ENCODE results near the gene MYLIP. TPM values are rescaled to one million over a fixed set of nuclear protein-coding genes. Genes with fewer than 3 reads are reported as not detected.

MYLIP gene
- total and polyA plus RNA-seq, 2 of the 13 experiments (the other 11 are each of a cell fraction or from before 2014, with no cell fraction given): 3.4 to 10.8 TPM

GRCh38 chr6:16150098-16150497 is 21.2 kb downstream of the MYLIP start:
- ChIA-PET POLR2A (interaction anchor here (1.5 kb wide), 1 partner anchor 20 kb away, joined by 5 read pairs; no protein-coding TSS in a partner anchor), CTCF (ENCODE audit: low intra/inter-chr PET ratio, low total read pairs) (no interaction called here)
- H3K9me3 ChIP-seq (ENCODE audit: low read length): no peaks in the 10 kb centered on the region
- intact Hi-C loops (cut with micrococcal nuclease; ENCODE audit: unreplicated experiment): no loop called here
- no peak for DNase-seq (ENCODE audit: low spot score)
- H3K4me1 ChIP-seq (ENCODE audit: insufficient read depth, low read length): no peaks in the 10 kb centered on the region
- no peaks in the 10 kb centered on the region for H3K27me3 ChIP-seq (ENCODE audit: control insufficient read depth in 1 of 2, insufficient read depth in 2 of 2, low read length in 2 of 2)
- H3K79me2 ChIP-seq (ENCODE audit: insufficient read depth, low read length): no peaks in the 10 kb centered on the region
- WGBS (ENCODE audit: low lambda C conversion rate): 85% methylated on average over 7 of the region's 7 CpGs
- no peak overlapping the region for H3K27ac ChIP-seq (ENCODE audit: extremely low read length, insufficient read depth, low read length)
- no peak overlapping the region for H3K4me3 ChIP-seq (replicated peaks in 1 of 3; ENCODE audit: insufficient read depth in 1 of 3, low read depth in 2 of 3, low read length in 3 of 3)
- no peak overlapping the region for H3K9ac ChIP-seq (ENCODE audit: insufficient read depth, low read depth, low read length)
- no peaks in the 10 kb centered on the region for H4K20me1 ChIP-seq (ENCODE audit: insufficient read depth, low read length)
- peak; percentile 25; the same call in 2 of the 3 replicates for ATAC-seq
- H2AFZ ChIP-seq (ENCODE audit: low read length): no peak overlapping the region
- no peak overlapping the region for H3K4me2 ChIP-seq (ENCODE audit: low read depth, low read length)
- TF ChIP-seq SP2 (CRISPR knock-in tag; IDR thresholded peaks at IDR 0.05) (no peak), ZNF720 (CRISPR knock-in tag; IDR thresholded peaks at IDR 0.05) (no peak), CENPBD1 (CRISPR knock-in tag; IDR thresholded peaks at IDR 0.05; ENCODE audit: borderline replicate concordance, low read depth) (no peak), SNAPC2 (CRISPR knock-in tag; IDR thresholded peaks at IDR 0.05) (no peak), ZNF280D (CRISPR knock-in tag; IDR thresholded peaks at IDR 0.05) (no peak), PHF8 (CRISPR knock-in tag; IDR thresholded peaks at IDR 0.05) (no peak), IRX3 (CRISPR knock-in tag; IDR thresholded peaks at IDR 0.05; ENCODE audit: borderline replicate concordance, low read depth) (no peak), NKX3-1 (CRISPR knock-in tag; IDR thresholded peaks at IDR 0.05) (no peak), SKIL (CRISPR knock-in tag; IDR thresholded peaks at IDR 0.05; ENCODE audit: borderline replicate concordance) (no peak), ZNF687 (CRISPR knock-in tag; IDR thresholded peaks at IDR 0.05) (no peak), HMGA1 (CRISPR knock-in tag; conservative IDR thresholded peaks at IDR 0.05) (no peak), ZNF441 (CRISPR knock-in tag; IDR thresholded peaks at IDR 0.05; ENCODE audit: borderline replicate concordance) (no peak), ZSCAN9 (CRISPR knock-in tag; IDR thresholded peaks at IDR 0.05; ENCODE audit: borderline replicate concordance) (no peak), ZNF790 (CRISPR knock-in tag; IDR thresholded peaks at IDR 0.05; ENCODE audit: borderline replicate concordance) (no peak), ZNF781 (CRISPR knock-in tag; IDR thresholded peaks at IDR 0.05; ENCODE audit: borderline replicate concordance, not compliant biosample characterization) (no peak), ZNF713 (CRISPR knock-in tag; IDR thresholded peaks at IDR 0.05) (no peak)
- no TSS peak for BruUV-seq (replicated peaks)
- no peak for FAIRE-seq
- in situ Hi-C loops (cut with HindIII; ENCODE audit: extremely low pct_ligation_motif_present, low pct_unique_long_range_greater_than_20kb): no loop called here
- peaks cover 3 to 9% of the 10 kb centered on the region in 2 experiments; a peak in 3 of 5 replicates for H3K36me3 ChIP-seq (replicated peaks in 1 of 2; ENCODE audit: control insufficient read depth in 1 of 2, insufficient read depth in 2 of 2, low read length in 2 of 2)
